Suprapubic skin (tissue), 4 donors: Measurements from ENCODE around the gene AMIGO3. TPM values are rescaled to one million over a fixed set of nuclear protein-coding genes. Genes with fewer than 3 reads are reported as not detected.

Source experiments
- DNase-seq, 2 donors: peaks; one replicate each; pipeline ENCODE4 v3.0.0-alpha.2; 2019; ENCODE audit warnings: low spot score in 2 of 2
- H3K27ac ChIP-seq: fragments of 200-600 bp; sonication (generic); one replicate; pipeline ENCODE4 v1.5.1; 2019
- H3K27me3 ChIP-seq: fragments of 200-600 bp; sonication (generic); one replicate; pipeline ENCODE4 v1.5.1; 2019
- H3K36me3 ChIP-seq: fragments of 200-600 bp; sonication (generic); one replicate; pipeline ENCODE4 v1.5.1; 2019
- H3K4me1 ChIP-seq: fragments of 200-600 bp; sonication (generic); one replicate; pipeline ENCODE4 v1.5.1; 2019
- H3K4me3 ChIP-seq: fragments of 200-600 bp; sonication (generic); one replicate; pipeline ENCODE4 v1.5.1; 2019; ENCODE audit warnings: mild to moderate bottlenecking
- H3K9me3 ChIP-seq: fragments of 200-600 bp; sonication (generic); one replicate; pipeline ENCODE4 v1.5.1; 2019
- EP300 ChIP-seq: sonication (generic); formaldehyde crosslinking; IDR thresholded peaks from one replicate; pipeline ENCODE4 v1.6.1; 2017; ENCODE audit warnings: antibody characterized with exemption
- POLR2A ChIP-seq, 2 donors: fragments of 450-650 bp; IDR thresholded peaks; one replicate each; pipeline ENCODE4 v1.6.1; 2017; ENCODE audit warnings: antibody characterized with exemption in 2 of 2, mild to moderate bottlenecking in 2 of 2, moderate library complexity in 2 of 2
- POLR2AphosphoS5 ChIP-seq, 3 donors: sonication (generic); formaldehyde crosslinking; IDR thresholded peaks; one replicate each; pipeline ENCODE4 v1.6.1; 2017; ENCODE audit warnings: antibody characterized with exemption in 3 of 3
- WGBS: methylation state at CpG from one replicate; pipeline ENCODE4 v1.1.5; 2018; 5-methylcytosine and 5-hydroxymethylcytosine counted together
- total RNA-seq, 4 donors: library from RNA; depleted of rRNA; stranded (reverse); fragments of >200 nt; gene quantifications; one replicate each; pipeline ENCODE4 v1.1.0, GENCODE V29; 2016
- TF ChIP-seq, protein P1 (sequence below), 2 donors: fragments of 200-600 bp in 1 of 2; fragments of 450-650 bp in 1 of 2; sonication (generic) in 1 of 2; IDR thresholded peaks; one replicate each; pipeline ENCODE4 v1.5.1; 2016 to 2019; ENCODE audit warnings: antibody characterized with exemption in 2 of 2, mild to moderate bottlenecking in 1 of 2, moderate library complexity in 1 of 2

Gene AMIGO3
- total RNA-seq, 4 donors from 2014 or later, result 1.6 to 3.8 (median 2.5) TPM

DNA sequence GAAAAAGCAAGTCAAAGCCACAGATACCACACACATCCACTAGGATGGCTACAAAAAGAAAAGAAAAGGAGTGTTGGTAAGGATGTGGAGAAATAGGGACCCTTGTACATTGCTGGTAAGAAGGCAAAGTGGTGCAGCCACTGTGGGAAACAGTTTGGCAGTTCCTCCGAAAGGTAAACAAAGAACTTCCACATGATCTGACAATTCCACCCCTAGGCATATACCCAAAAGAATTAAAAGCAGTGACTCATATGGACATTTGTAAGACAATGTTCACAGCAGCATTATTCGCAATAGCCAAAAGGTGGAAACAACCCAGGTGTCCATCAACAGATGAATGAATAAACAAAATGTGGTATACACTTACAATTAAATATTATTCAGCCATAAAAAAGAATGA lies 26.5 kb upstream of the AMIGO3 start:
- TF ChIP-seq, protein P1, sequence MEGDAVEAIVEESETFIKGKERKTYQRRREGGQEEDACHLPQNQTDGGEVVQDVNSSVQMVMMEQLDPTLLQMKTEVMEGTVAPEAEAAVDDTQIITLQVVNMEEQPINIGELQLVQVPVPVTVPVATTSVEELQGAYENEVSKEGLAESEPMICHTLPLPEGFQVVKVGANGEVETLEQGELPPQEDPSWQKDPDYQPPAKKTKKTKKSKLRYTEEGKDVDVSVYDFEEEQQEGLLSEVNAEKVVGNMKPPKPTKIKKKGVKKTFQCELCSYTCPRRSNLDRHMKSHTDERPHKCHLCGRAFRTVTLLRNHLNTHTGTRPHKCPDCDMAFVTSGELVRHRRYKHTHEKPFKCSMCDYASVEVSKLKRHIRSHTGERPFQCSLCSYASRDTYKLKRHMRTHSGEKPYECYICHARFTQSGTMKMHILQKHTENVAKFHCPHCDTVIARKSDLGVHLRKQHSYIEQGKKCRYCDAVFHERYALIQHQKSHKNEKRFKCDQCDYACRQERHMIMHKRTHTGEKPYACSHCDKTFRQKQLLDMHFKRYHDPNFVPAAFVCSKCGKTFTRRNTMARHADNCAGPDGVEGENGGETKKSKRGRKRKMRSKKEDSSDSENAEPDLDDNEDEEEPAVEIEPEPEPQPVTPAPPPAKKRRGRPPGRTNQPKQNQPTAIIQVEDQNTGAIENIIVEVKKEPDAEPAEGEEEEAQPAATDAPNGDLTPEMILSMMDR (IDR thresholded peaks at IDR 0.05), result no peak
- no peak for TF ChIP-seq EP300
- TF ChIP-seq POLR2A (IDR thresholded peaks at IDR 0.05), result no peak
- TF ChIP-seq POLR2AphosphoS5 (IDR thresholded peaks at IDR 0.05), result no peak
- WGBS, result 68% methylated on average over 2 of the region's 2 CpGs
- H3K36me3 ChIP-seq, result peaks cover 25% of the 10 kb centered on the region

DNA sequence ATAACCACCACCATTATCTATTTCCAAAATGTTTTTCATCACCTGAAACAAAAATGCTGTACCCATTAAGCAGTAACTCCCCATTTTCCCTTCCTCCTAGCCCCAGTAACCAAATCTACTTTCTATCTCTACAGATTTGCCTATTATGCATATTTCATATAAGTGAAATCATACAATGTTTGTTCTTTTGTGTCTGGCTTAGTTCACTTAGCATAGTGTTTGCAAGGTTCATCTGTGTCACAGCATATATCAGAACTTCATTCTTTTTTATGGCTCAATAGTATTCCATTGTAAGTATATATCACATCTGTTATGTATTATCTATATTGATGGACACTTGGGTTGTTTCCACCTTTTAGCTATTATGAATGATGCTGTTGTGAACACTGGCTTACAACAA lies 20.9 kb upstream of the AMIGO3 start:
- H3K27me3 ChIP-seq, result no peaks in the 10 kb centered on the region
- peaks cover 39% of the 10 kb centered on the region for H3K36me3 ChIP-seq
- no peak overlapping the region for H3K4me3 ChIP-seq
- no peaks in the 10 kb centered on the region for H3K4me1 ChIP-seq
- no peak overlapping the region for H3K27ac ChIP-seq
- TF ChIP-seq POLR2AphosphoS5 (IDR thresholded peaks at IDR 0.05) (no peak), POLR2A (IDR thresholded peaks at IDR 0.05) (no peak), EP300 (no peak)
- TF ChIP-seq, protein P1 (IDR thresholded peaks at IDR 0.05), result no peak
- no peaks in the 10 kb centered on the region for H3K9me3 ChIP-seq
- no peak for DNase-seq

More for the DNA sequence above, 26.5 kb upstream of the AMIGO3 start:
- Histone ChIP-seq H3K4me1 (no peaks in the 10 kb centered on the region), H3K9me3 (no peaks in the 10 kb centered on the region), H3K27ac (no peak overlapping the region), H3K27me3 (no peaks in the 10 kb centered on the region), H3K4me3 (no peak overlapping the region)
- DNase-seq, result no peak

DNA sequence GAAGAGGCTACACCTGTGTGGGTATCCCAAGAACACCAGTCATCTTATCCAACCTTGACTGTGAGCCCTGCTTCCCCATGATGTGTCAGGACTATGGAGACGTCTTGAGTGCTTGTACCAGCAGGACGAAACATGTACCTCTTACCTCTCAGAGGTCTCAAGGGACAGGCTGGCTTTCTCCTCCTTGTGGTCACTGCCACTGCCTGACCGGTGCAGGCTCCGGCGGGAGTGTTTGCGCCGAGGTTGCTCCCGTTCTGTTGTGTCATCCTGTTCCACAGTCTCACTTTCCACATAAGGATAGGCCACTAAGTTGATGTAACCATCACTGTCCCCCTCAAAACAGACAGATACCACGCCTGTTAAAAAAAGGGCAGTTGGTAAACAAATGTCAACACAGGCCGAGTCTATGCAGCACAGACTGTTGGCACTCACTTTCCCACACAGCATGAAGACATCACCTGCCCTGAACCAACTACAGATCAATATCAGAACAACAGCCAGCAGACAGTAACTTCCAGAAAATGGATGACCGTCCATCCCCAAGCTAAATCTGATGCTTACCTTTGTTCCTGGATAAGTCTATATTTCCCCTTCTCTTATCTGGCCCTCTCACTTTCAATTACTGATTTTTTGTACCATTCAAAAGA lies 18.7 kb upstream of the AMIGO3 start:
- DNase-seq, result no peak
- Histone ChIP-seq H3K4me3 (no peak overlapping the region), H3K36me3 (peaks cover 45% of the 10 kb centered on the region), H3K4me1 (no peaks in the 10 kb centered on the region), H3K9me3 (no peaks in the 10 kb centered on the region), H3K27me3 (no peaks in the 10 kb centered on the region), H3K27ac (no peak overlapping the region)
- no peak for TF ChIP-seq EP300
- TF ChIP-seq, protein P1 (IDR thresholded peaks at IDR 0.05), result no peak
- TF ChIP-seq POLR2A (IDR thresholded peaks at IDR 0.05), result no peak
- TF ChIP-seq POLR2AphosphoS5 (IDR thresholded peaks at IDR 0.05), result no peak
- WGBS, result 93% methylated on average over 11 of the region's 11 CpGs

DNA sequence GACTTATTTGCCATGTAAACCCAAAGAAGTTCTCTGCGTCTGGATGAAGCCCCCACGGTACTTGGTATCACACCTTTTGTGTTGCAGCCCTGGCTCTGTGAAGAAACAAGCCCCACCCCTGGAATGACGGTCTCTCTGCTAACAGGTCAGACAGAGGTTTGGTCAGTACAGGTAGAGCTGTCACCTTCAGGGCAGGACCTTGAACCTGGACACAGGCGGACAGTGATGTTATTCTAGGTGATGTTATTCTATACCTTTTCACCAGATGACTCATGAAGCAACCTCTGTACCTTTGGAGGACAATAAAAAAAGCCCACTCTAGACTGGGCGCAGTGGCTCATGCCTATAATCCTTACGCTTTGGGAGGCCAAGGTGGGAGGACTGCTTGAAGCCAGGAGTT lies 15.3 kb upstream of the AMIGO3 start:
- H3K4me3 ChIP-seq, result no peak overlapping the region
- TF ChIP-seq POLR2A (IDR thresholded peaks at IDR 0.05) (no peak), POLR2AphosphoS5 (IDR thresholded peaks at IDR 0.05) (no peak), EP300 (no peak)
- TF ChIP-seq, protein P1 (IDR thresholded peaks at IDR 0.05), result no peak
- peaks cover 73% of the 10 kb centered on the region for H3K36me3 ChIP-seq
- no peaks in the 10 kb centered on the region for H3K27me3 ChIP-seq
- no peak overlapping the region for H3K27ac ChIP-seq
- no peak for DNase-seq
- WGBS, result 94% methylated on average over 5 of the region's 6 CpGs
- H3K4me1 ChIP-seq, result no peaks in the 10 kb centered on the region
- H3K9me3 ChIP-seq, result no peaks in the 10 kb centered on the region

DNA sequence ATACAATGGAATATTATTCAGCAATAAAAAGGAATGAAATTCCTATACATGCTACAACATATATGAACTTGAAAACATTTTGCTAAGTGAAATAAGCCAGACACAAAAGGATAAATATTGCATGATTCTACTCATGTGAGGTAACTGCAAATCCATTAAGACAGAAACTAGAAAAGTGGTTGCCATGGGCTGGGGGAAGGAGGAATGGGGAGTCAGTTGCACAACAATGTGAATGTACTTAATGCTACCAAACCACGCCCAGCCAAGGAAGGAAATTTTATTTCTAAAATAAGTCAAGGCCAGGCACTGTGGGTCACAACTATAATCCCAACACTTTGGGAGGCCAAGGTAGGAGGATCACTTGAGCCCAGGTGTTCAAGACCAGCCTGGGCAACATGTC lies 14.1 kb upstream of the AMIGO3 start:
- TF ChIP-seq EP300 (no peak), POLR2AphosphoS5 (IDR thresholded peaks at IDR 0.05) (no peak), POLR2A (IDR thresholded peaks at IDR 0.05) (no peak)
- TF ChIP-seq, protein P1 (IDR thresholded peaks at IDR 0.05), result no peak
- H3K36me3 ChIP-seq, result peaks cover 74% of the 10 kb centered on the region
- WGBS, result 89% methylated on average over 1 of the region's 1 CpG
- peak in 1 of 2 donors; percentile 35 for DNase-seq
- no peaks in the 10 kb centered on the region for H3K9me3 ChIP-seq
- no peaks in the 10 kb centered on the region for H3K27me3 ChIP-seq
- no peak overlapping the region for H3K4me3 ChIP-seq
- H3K27ac ChIP-seq, result no peak overlapping the region
- H3K4me1 ChIP-seq, result no peaks in the 10 kb centered on the region
